Stimulated activated CD8-positive, alpha-beta memory T cell treated with anti-CD3 and anti-CD28 coated beads, Interleukin-2, amount 100 ng/mL, for 1 hour (primary cell): ENCODE data around the gene USB1.

ENCODE experiments used
- DNase-seq, 2 donors: peaks; one replicate each; pipeline ENCODE4 v3.0.0-alpha.2; 2020; ENCODE audit warnings: low read depth in 2 of 2

USB1 gene

GRCh38 chr16:58034128-58034685 is 33.0 kb downstream of the USB1 start:
- no peak for DNase-seq

GRCh38 chr16:58034774-58035173 is 33.6 kb downstream of the USB1 start:
- DNase-seq: no peak

- DNase-seq: no peak
Measured at GRCh38 chr16:58035356-58036170, 34.4 kb downstream of the USB1 start.

- no peak for DNase-seq
Measured at GRCh38 chr16:58036943-58037342, 35.7 kb downstream of the USB1 start.

GRCh38 chr16:58037365-58038057 is 36.3 kb downstream of the USB1 start:
- DNase-seq: no peak

- DNase-seq: no peak
Measured at GRCh38 chr16:58038219-58038641, 37.0 kb downstream of the USB1 start.

- no peak for DNase-seq
Measured at GRCh38 chr16:58039829-58040495, 38.8 kb downstream of the USB1 start.

- no peak for DNase-seq
Measured at GRCh38 chr16:58040496-58040846, 39.3 kb downstream of the USB1 start.

GRCh38 chr16:58040945-58041627 is 39.9 kb downstream of the USB1 start:
- no peak for DNase-seq

GRCh38 chr16:58041628-58041955 is 40.4 kb downstream of the USB1 start:
- DNase-seq: no peak

- DNase-seq: no peak
Measured at GRCh38 chr16:58042001-58042885, 41.0 kb downstream of the USB1 start.

GRCh38 chr16:58042886-58043515 is 41.8 kb downstream of the USB1 start:
- DNase-seq: no peak

GRCh38 chr16:58043571-58044155 is 42.5 kb downstream of the USB1 start:
- DNase-seq: no peak

GRCh38 chr16:58044266-58045019 is 43.2 kb downstream of the USB1 start:
- DNase-seq: no peak

GRCh38 chr16:58045096-58045495 is 43.9 kb downstream of the USB1 start:
- DNase-seq: no peak

- DNase-seq: no peak
Measured at GRCh38 chr16:58046054-58046881, 45.1 kb downstream of the USB1 start.

- DNase-seq: no peak
Measured at GRCh38 chr16:58046936-58047335, 45.7 kb downstream of the USB1 start.

- no peak for DNase-seq
Measured at GRCh38 chr16:58047557-58048348, 46.5 kb downstream of the USB1 start.
